Astrocyte (in vitro differentiated cells and primary cell): ENCODE results near the gene PSMC3IP. TPM values are rescaled to one million over a fixed set of nuclear protein-coding genes. Genes with fewer than 3 reads are reported as not detected.

ENCODE experiments used
- DNase-seq: peaks from one replicate; pipeline ENCODE4 v3.0.0-alpha.2; 2010; ENCODE audit warnings: low read depth
- FAIRE-seq: peaks from 2 replicates; lab custom pipeline; 2011; peaks lifted over from hg19 to GRCh38; lab: Jason Lieb, UNC
- H2AFZ ChIP-seq: 2 replicates; pipeline ENCODE4 v1.6.0; 2012; ENCODE audit warnings: low read depth, low read length, inconsistent platforms
- H3K27ac ChIP-seq: 2 replicates; pipeline ENCODE4 v1.5.1; 2011; ENCODE audit warnings: low read depth, low read length, inconsistent platforms
- H3K27me3 ChIP-seq: 2 replicates; pipeline ENCODE4 v1.6.0; 2011; ENCODE audit warnings: low read length, inconsistent platforms; ENCODE audit not compliant: insufficient read depth
- H3K36me3 ChIP-seq: 2 replicates; pipeline ENCODE4 v1.5.1; 2011; ENCODE audit warnings: low read length, inconsistent platforms; ENCODE audit not compliant: insufficient read depth
- H3K4me1 ChIP-seq: 2 replicates; pipeline ENCODE4 v1.5.1; 2011; ENCODE audit warnings: low read length, inconsistent platforms; ENCODE audit not compliant: insufficient read depth
- H3K4me2 ChIP-seq: 2 replicates; pipeline ENCODE4 v1.6.0; 2012; ENCODE audit warnings: low read length, inconsistent platforms
- H3K4me3 ChIP-seq: 2 replicates; pipeline ENCODE4 v1.5.1; 2011; ENCODE audit warnings: low read depth, mild to moderate bottlenecking, low read length, inconsistent platforms; ENCODE audit not compliant: insufficient read depth
- H3K79me2 ChIP-seq: 2 replicates; pipeline ENCODE4 v1.6.0; 2012; ENCODE audit warnings: mild to moderate bottlenecking, low read length, inconsistent platforms; ENCODE audit not compliant: insufficient read depth
- H3K9ac ChIP-seq: 2 replicates; pipeline ENCODE4 v1.6.0; 2012; ENCODE audit warnings: mild to moderate bottlenecking, low read length, inconsistent platforms
- H3K9me3 ChIP-seq: 2 replicates; pipeline ENCODE4 v1.5.1; 2012; ENCODE audit warnings: low read depth, mild to moderate bottlenecking, low read length, inconsistent platforms; ENCODE audit not compliant: insufficient read depth
- H4K20me1 ChIP-seq: 2 replicates; pipeline ENCODE4 v1.6.0; 2012; ENCODE audit warnings: low read length, inconsistent platforms; ENCODE audit not compliant: insufficient read depth
- H3K27ac Mint-ChIP-seq: one replicate; pipeline ENCODE4 v1.8.0; 2021; ENCODE audit warnings: mild to moderate bottlenecking, mixed read lengths; ENCODE audit not compliant: unreplicated experiment
- H3K27me3 Mint-ChIP-seq: one replicate; pipeline ENCODE4 v1.8.0; 2021; ENCODE audit warnings: low read depth, mixed read lengths; ENCODE audit not compliant: unreplicated experiment
- H3K36me3 Mint-ChIP-seq: one replicate; pipeline ENCODE4 v1.8.0; 2021; ENCODE audit warnings: low read depth, mixed read lengths; ENCODE audit not compliant: unreplicated experiment
- H3K4me1 Mint-ChIP-seq: one replicate; pipeline ENCODE4 v1.8.0; 2021; ENCODE audit warnings: low read depth, mixed read lengths; ENCODE audit not compliant: unreplicated experiment
- H3K4me3 Mint-ChIP-seq: one replicate; pipeline ENCODE4 v1.8.0; 2021; ENCODE audit warnings: mild to moderate bottlenecking, moderate library complexity, mixed read lengths; ENCODE audit not compliant: unreplicated experiment
- H3K9me3 Mint-ChIP-seq: one replicate; pipeline ENCODE4 v1.8.0; 2021; ENCODE audit warnings: mild to moderate bottlenecking, mixed read lengths; ENCODE audit not compliant: unreplicated experiment
- CTCF ChIP-seq: IDR thresholded peaks from 2 replicates; pipeline ENCODE4 v1.5.1; 2011; ENCODE audit warnings: low read depth, mild to moderate bottlenecking, inconsistent platforms, low read length, moderate library complexity; ENCODE audit not compliant: insufficient read depth
- EZH2 ChIP-seq: IDR thresholded peaks from 2 replicates; pipeline ENCODE4 v1.6.1; 2012; ENCODE audit warnings: mild to moderate bottlenecking, low read length, inconsistent platforms; ENCODE audit not compliant: insufficient read depth
- total RNA-seq: library from RNA; stranded (reverse); gene quantifications from 2 replicates; pipeline ENCODE4 v1.2.1, GENCODE V29; 2021

PSMC3IP gene
- total RNA-seq, 1 donor from 2014 or later = 8.7 TPM

GRCh38 chr17:42535155-42536047 lies 42.1 kb downstream of the PSMC3IP start:
- TF ChIP-seq CTCF = no peak
- TF ChIP-seq EZH2 = no peak
- H3K9me3 Mint-ChIP-seq = no peaks in the 10 kb centered on the region
- H3K4me1 ChIP-seq = peaks cover 11% of the 10 kb centered on the region
- no peaks in the 10 kb centered on the region for H3K9me3 ChIP-seq
- H3K79me2 ChIP-seq = peaks cover 11% of the 10 kb centered on the region
- FAIRE-seq = no peak
- H2AFZ ChIP-seq = peak overlapping the region; percentile 78
- H3K27ac ChIP-seq = peak overlapping the region; percentile 41
- peaks cover 13% of the 10 kb centered on the region for H3K4me1 Mint-ChIP-seq
- peaks cover 5% of the 10 kb centered on the region for H3K36me3 Mint-ChIP-seq
- peak overlapping the region; percentile 22 for H3K27ac Mint-ChIP-seq
- DNase-seq = no peak
- H3K27me3 Mint-ChIP-seq = no peaks in the 10 kb centered on the region
- H3K4me3 ChIP-seq = peak overlapping the region; percentile 83
- no peaks in the 10 kb centered on the region for H3K27me3 ChIP-seq
- H4K20me1 ChIP-seq = no peaks in the 10 kb centered on the region
- H3K9ac ChIP-seq = peak overlapping the region; percentile 82
- peak overlapping the region; percentile 89 for H3K4me2 ChIP-seq
- peak overlapping the region; percentile 79 for H3K4me3 Mint-ChIP-seq
- H3K36me3 ChIP-seq = no peaks in the 10 kb centered on the region

GRCh38 chr17:42531455-42532354 lies 45.8 kb downstream of the PSMC3IP start:
- DNase-seq = no peak
- no peaks in the 10 kb centered on the region for H3K36me3 Mint-ChIP-seq
- no peaks in the 10 kb centered on the region for H3K9me3 ChIP-seq
- peak overlapping the region; percentile 61 for H3K4me3 ChIP-seq
- peak overlapping the region; percentile 86 for H2AFZ ChIP-seq
- H3K4me1 Mint-ChIP-seq = peaks cover 17% of the 10 kb centered on the region
- no peak for FAIRE-seq
- H3K4me2 ChIP-seq = peak overlapping the region; percentile 84
- H3K79me2 ChIP-seq = peaks cover 2% of the 10 kb centered on the region
- H3K27me3 ChIP-seq = no peaks in the 10 kb centered on the region
- H4K20me1 ChIP-seq = no peaks in the 10 kb centered on the region
- no peak overlapping the region for H3K27ac Mint-ChIP-seq
- H3K36me3 ChIP-seq = no peaks in the 10 kb centered on the region
- TF ChIP-seq CTCF = peak; percentile 16
- TF ChIP-seq EZH2 = no peak
- H3K9me3 Mint-ChIP-seq = no peaks in the 10 kb centered on the region
- peak overlapping the region; percentile 77 for H3K4me3 Mint-ChIP-seq
- no peaks in the 10 kb centered on the region for H3K27me3 Mint-ChIP-seq
- H3K9ac ChIP-seq = peak overlapping the region; percentile 67
- H3K4me1 ChIP-seq = peaks cover 11% of the 10 kb centered on the region
- no peak overlapping the region for H3K27ac ChIP-seq
